ENCODE results near the gene UQCR11.

DNA sequence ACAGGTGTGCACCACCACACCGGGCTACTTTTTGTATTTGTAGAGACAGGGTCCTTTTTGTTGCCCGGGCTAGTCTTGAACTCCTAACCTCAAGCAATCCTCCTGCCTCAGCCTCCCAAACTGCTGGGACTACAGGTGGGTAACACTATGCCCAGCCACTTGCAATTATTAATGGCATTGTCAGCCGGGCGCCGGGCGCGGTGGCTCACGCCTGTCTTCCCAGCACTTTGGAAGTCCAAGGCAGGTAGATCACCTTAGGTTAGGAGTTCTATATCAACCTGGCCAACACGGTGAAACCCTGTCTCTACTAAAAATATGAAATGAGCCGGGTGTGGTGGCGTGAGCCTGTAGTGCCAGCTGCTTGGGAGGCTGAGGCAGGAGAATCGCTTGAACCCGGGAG, 34.4 kb downstream of the UQCR11 start:
- TF ChIP-seq EZH2phosphoT487 (IDR thresholded peaks at IDR 0.05; ENCODE audit: insufficient read depth, low read depth) (no peak), EZH2 (IDR thresholded peaks at IDR 0.05; ENCODE audit: insufficient read depth, poor library complexity, severe bottlenecking) (no peak)
